H1 (cell line): ENCODE data around the gene EIPR1. TPM values are rescaled to one million over a fixed set of nuclear protein-coding genes. Genes with fewer than 3 reads are reported as not detected.

ENCODE experiments used
- BRCA1 ChIP-seq: IDR thresholded peaks from 2 replicates; pipeline ENCODE4 v1.6.1; 2012; ENCODE audit warnings: low read depth, low read length, improper control_type of control experiment
- CBX8 ChIP-seq: fragments of 300-800, 300-1000 bp; sonication (generic); IDR thresholded peaks from 2 replicates; pipeline ENCODE4 v1.7.1; 2016; ENCODE audit warnings: low read depth, low read length, borderline replicate concordance
- EGR1 ChIP-seq: IDR thresholded peaks from 2 replicates; pipeline ENCODE4 v1.6.1; 2011; ENCODE audit warnings: low read depth, low read length, borderline replicate concordance
- EZH2 ChIP-seq: fragments of 200-600 bp; sonication (generic); IDR thresholded peaks from 2 replicates; pipeline ENCODE4 v1.7.1; 2012; ENCODE audit warnings: low read depth, mild to moderate bottlenecking, moderate library complexity, low read length, inconsistent platforms; ENCODE audit not compliant: severe bottlenecking
- GTF2F1 ChIP-seq: IDR thresholded peaks from 2 replicates; pipeline ENCODE4 v1.6.1; 2012; ENCODE audit warnings: low read depth, low read length, improper control_type of control experiment, borderline replicate concordance
- HDAC2 ChIP-seq, 2 experiments: fragments of 300-600 bp in 1 of 2; sonication (generic) in 1 of 2; IDR thresholded peaks; 2 replicates each; pipeline ENCODE4 v1.6.1; 2011 to 2012; ENCODE audit warnings: low read depth in 2 of 2, low read length in 2 of 2, mild to moderate bottlenecking in 2 of 2, moderate library complexity in 2 of 2, borderline replicate concordance in 1 of 2, inconsistent platforms in 1 of 2
- KDM4A ChIP-seq: IDR thresholded peaks from one replicate; pipeline ENCODE4 v1.7.1; 2012; ENCODE audit warnings: low read depth, mild to moderate bottlenecking, moderate library complexity, low read length, inconsistent platforms; ENCODE audit not compliant: severe bottlenecking
- TAF1 ChIP-seq: IDR thresholded peaks from 2 replicates; pipeline ENCODE4 v1.6.1; 2011; ENCODE audit warnings: mild to moderate bottlenecking, low read depth, low read length
- USF2 ChIP-seq: IDR thresholded peaks from 2 replicates; pipeline ENCODE4 v1.6.1; 2011; ENCODE audit warnings: low read length, improper control_type of control experiment
- polyA plus RNA-seq, 7 experiments: library from polyadenylated mRNA; depleted of rRNA in 3 of 7; stranded (reverse) in 5 of 7; unstranded in 2 of 7; fragments of >200 nt in 5 of 7; fragments of 200-250 nt in 2 of 7; gene quantifications; 1 replicate in 5 of 7; 2 replicates in 1 of 7; 4 replicates in 1 of 7; pipeline versions ENCODE4 v1.2.1 to v1.2.3, GENCODE V29; 2011 to 2013; ENCODE audit warnings: missing spikeins in 2 of 7, mixed read lengths in 2 of 7
- total RNA-seq: library from RNA; stranded (reverse); fragmentation: NEBNext Ultra II Directional; extraction: Animal tissue kit (Norgen Biotek cat#: 25700); gene quantifications from 2 replicates; pipeline ENCODE4 v1.2.1, GENCODE V29; 2021

The EIPR1 gene
- total and polyA plus RNA-seq, 2 of the 8 experiments (the other 6 are each of a cell fraction or from before 2014, with no cell fraction given) = 26.3 to 56.4 TPM

DNA sequence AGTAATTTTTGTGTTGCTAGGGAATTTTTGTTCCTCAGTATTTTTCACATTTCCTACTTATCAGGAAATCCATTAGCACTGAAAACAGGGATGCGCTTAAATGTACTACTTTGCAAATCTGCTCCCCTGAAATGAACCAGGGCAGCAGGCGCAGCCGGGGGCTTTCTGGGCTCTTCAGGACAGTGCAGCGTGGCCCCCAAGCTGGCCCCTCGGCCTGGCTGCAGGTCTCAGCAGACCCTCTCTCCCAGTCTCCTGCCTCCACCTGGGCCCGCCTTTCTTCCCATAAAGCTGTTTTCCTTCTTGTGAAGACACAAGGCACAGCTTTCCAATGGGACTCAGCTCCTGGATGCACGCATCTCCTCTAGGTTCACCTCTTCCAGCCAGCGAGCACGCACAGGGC lies 35.3 kb downstream of the EIPR1 start (continued):
- TF ChIP-seq KDM4A = no peak
- no peak for TF ChIP-seq TAF1
- no peak for TF ChIP-seq HDAC2 (IDR thresholded peaks at IDR 0.05; ENCODE audit: borderline replicate concordance in 1 of 2, low read depth in 2 of 2, low read length in 2 of 2)
- no peak for TF ChIP-seq EZH2
- no peak for TF ChIP-seq USF2
- TF ChIP-seq CBX8 = no peak
- no peak for TF ChIP-seq BRCA1
- no peak for TF ChIP-seq EGR1
- no peak for TF ChIP-seq GTF2F1
